Activated CD8-positive, alpha-beta memory T cell treated with anti-CD3 and anti-CD28 coated beads, Interleukin-2, amount 50 U/mL, for 4 hours (primary cell): ENCODE results near the gene SREBF2.
A peak's percentile ranks its signal among the peaks of the same experiment; 100 is the strongest.
"Not testable (repeated sequence)": the region's sequence is repeated elsewhere in the genome, so short reads cannot be mapped to it uniquely, and the experiment has no call there.

Experiments used
- DNase-seq: peaks from one replicate; pipeline ENCODE4 v3.0.0-alpha.2; 2020

SREBF2 gene

DNA sequence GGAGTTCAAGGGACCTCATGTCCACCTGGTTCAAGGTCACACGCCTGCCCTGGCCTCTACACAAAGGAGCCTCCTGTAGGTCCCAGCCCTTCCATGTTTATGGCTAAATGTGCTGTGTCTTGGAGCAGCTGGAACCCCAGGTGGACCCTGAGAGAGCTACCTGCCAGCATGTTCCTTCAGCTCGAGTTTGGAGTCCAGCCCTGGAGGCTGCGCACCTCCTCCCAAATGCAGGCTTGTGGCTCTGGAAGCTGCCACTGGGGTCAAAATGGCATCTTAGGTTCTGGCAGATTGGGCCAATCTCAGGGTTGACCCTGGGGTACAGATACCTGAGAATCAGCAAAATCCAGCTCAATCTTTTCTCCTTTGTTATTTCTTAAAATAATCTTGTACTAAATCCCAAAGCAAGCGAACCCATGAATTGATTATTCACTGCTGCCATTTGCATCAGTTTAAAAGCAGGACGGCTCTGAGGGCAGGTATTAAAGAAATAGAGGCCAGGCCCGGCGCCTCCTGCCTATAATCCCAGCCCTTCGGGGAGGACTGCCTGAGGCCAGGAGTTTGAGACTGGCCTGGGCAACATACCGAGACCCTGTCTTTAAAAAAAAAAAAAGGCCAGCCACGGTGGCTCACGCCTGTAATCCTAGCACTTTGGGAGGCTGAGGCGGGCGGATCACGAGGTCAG is 90.8 kb downstream of the SREBF2 start:
- no peak for DNase-seq

DNA sequence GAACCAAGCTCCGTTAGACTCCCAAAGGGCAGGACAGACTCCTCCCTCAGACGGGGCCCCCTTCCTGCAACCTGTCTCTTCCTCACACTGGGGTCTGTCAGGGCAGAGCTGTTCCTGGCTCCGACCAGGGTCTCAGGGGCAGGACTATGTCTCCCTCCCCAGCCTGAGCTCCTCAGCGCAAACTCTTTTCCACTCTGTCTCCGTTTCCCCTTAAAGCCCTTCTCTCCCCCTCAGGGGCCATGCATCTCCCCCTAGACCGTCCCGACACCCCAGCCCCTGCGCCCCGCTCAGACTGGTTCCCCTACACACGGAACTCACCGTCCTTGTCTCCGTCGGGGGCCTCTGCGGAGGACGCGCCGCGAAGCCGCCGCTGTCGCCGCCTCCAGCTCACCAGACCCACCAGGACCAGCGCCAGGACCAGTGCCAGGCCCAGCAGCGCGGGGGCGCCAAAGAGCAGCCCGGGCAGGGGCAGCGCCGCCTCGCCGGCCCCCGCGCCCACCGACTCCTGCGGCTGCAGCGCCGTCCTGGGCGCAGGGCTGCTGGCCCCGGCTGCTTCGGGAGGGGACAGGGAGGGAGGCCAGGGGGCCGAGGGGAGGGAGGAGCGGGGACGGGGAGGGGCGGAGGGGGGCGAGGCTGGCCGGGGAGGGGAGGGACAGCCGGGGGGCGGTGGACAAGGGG is 93.0 kb downstream of the SREBF2 start:
- peak; percentile 83 for DNase-seq

DNA sequence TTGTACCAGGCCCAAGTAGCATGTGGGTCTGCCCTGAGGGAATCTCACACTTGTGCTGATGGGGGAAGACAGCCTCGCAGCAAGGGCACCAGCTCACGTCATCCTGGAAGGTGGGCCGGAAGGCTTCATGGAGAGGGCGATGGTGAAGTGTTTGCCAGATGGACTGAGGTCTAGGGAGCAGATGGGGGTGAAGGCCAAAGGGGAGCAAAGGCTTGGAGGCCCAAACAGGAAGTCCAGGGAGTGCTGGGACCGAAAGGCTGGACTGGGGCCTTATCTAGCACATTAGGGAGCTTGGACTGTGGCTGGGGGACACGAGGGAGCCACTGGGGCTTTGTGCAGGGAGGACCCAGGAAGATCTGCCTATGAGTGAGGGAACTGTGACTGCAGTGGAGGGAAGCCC is 94.9 kb downstream of the SREBF2 start:
- no peak for DNase-seq

DNA sequence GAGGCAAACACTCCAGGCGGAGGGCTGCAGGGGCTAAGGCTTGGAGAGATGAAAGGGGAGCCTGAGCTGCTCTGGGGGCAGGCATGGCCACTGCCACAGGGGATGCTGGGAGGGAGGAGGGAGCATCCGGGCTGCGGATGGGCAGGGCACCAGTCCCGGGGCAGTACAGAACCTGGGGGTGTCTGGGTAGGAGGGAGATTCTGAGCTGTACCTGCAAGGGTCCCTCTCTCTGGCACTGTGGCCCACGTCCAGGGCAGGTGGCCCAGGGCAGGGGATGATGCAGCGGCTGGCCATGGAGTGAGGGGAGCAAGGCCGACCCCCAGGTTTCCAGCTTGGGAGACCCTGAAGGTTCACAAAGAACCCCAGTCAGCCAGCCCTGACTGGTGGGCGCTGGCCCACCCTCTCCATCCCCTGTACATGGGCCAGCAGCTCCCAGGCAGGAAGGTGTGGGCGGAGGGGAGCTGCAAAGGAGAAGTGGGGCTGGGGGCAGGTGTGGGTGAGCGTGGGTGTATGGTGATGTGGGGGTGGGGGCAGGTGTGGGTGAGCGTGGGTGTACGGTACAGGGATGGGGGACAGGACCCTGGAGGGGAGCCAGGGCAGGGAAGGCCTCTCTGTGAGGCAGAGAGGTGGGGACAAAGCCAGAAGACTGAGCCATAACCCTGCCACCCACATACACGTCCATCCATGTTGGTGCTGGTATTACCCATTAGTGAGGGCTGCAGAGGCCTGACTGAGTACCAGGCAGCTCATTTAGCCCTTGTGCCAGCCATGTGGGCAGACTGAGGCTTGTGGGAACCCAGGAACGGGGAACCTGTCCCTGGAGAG is 95.9 kb downstream of the SREBF2 start:
- no peak for DNase-seq

DNA sequence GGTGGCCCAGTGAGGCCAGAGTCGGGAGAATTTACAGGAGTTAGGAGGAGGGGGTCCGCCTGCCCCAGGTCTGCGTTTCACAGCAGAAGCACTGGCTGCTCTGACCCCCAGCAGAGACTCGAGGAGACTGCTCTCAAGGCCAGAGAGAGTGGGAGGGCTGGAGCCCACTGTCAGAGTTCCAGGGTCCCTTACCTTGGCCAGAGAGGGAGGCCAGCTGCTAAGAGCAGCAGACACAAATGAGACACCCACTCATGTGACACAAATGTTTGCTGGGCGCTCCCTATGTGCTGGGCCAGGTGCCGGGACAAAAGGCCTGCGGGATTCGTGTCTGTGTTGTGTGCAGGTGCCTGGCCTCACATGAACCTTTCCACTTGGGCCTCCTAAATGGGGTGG is 96.5 kb downstream of the SREBF2 start:
- DNase-seq = no peak

DNA sequence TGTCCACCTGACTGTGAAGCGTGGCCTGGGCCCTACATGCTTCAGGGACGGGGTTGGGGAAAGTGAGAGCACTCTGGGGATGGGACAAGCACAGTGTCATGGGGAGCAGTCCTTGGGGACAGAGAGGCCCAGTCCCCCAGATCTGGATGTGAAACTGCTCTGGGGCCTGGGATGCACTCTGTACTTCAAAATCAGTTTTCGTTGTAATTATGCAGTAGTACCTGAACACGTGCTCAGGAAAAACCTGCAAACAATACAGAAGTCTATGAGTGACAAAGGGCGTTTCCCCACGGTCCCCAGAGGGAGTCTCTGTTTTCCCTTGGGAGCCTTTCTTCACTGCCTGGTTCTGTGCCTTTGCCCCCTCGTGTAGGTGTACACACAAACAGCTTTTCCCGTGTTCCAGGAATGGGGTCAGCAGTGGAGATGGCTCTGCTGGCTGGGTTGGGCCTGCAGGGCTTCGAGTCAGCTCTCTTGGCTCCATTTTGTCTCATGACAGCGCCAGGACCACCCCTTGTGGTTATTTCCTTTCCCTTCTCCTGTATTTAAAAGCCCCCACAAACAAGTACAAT is 98.9 kb downstream of the SREBF2 start:
- DNase-seq = no peak

DNA sequence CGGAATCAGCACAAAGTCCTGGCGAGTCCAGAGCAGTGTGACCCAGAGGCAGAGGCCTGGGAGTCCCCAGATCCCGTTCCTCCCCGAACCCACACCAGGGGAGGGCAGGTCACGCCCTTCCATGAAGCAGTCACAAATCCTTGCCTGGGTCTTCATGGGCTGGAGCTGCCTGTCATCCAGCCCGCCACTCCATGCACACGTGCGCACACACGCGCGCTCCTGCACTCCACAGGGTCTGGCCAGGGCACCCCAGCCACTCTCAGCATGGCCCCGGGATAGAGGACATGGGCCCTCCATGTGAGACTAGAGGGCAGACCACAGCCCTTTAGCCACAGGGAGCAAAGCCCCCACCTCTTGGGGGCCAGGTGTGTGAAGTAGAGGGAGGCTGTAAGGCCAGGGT is 99.4 kb downstream of the SREBF2 start:
- DNase-seq = no peak

DNA sequence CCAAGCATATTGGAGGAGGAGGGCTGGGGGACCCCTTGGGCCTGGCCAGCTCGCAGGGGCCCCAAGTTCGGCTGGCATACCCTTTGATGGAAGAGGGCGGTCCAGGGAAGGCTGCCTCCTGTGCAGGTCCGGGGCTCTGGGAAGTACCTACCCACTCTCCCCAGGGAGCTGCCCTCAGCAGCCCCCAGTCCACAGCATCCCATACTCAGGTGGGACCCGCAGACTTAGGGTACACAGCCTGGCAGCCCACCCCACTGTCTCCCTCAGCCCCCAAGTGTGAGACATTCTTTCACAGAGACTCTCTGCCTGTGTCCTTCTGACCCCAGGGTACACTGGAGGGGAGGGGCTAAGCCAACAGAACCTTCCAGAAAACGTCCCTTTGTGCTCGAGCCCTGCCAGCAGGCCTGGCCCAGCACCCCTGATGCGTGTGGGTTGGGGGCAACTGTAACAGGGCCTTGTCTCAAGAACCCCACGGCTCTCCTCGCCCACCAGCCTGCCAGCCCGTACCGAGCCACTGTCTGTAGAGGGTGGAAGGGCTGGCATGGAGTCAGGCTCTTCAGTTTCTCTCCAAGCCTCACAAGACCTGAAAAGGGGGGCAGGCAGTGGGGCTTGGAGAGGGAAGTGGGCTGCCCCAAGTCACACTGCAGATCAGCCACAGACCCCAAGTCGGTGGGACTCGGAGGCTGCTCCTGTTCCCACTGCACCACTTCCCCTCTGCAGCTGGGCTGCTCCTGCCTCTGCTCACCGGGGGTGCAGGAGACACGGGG is 100.7 kb downstream of the SREBF2 start:
- no peak for DNase-seq

DNA sequence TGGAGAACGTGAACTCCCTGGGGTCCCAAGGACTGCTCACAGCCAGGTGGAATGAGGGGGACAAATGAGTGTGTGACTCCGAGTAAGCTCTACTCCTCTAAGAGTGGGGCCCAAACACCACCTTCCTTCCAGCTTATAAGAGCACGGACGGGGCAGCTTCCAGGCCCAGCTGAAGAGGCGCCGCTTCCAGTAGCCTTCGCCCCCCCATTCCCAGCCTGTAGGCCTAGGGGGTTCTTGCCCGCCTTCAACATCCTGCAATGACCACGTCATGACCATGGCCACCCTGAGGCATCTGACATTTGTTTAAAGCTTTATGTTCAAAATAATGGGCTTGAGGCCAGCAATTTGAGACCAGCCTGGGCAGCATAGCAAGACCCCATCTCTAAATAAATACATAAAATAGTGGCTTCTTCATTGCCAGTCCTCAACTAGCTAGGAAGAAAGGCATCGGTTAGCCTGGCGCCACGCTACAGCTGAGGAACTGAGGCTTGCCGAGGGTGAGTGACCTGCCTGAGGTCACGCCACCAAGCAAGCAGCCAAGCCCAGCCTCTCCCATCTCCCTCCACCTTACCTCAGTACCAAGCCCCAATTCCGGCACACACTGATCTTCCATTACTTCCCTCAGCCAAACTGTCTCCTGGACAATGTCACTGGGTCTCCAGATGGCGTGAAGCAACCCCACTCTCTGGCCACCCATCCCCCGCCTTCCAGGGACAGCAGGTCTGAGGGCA is 101.5 kb downstream of the SREBF2 start:
- DNase-seq = no peak

DNA sequence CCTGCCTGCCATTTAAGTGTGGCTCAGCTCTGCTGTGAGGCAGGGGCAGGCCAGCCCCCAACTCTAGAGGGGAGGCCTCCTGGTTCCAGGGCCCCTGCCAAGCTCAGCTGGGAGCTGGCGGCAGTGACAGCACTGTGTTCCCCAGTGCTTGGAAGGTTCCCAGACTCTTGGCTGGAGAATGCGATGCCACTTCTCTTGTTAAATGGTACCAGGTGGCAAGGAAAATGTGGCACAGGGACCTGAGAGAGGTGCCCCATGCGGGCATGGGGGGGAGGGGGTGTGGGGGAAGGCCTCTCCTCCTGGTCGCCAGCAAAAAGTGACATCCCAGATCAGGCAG is 102.1 kb downstream of the SREBF2 start:
- no peak for DNase-seq

DNA sequence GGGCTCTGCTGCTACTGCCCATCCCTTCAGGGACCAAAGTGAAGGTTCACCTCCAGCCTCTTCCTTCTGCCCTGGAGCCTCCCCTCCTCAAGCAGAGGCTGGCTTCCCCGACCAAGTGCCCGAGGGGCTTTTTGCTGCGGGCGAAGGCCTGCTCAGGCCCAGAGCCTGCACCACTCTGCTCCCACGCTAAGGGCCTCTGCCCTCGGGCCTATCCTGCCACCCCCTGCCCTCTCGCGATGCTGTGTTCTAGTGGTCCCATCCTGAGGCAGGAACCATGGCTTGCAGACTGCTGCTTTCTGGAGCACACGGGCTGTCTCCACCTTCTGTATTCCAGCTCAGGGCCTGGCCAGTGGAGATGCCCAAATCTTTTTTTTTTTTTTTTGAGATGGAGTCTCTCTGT is 102.6 kb downstream of the SREBF2 start:
- DNase-seq = no peak

DNA sequence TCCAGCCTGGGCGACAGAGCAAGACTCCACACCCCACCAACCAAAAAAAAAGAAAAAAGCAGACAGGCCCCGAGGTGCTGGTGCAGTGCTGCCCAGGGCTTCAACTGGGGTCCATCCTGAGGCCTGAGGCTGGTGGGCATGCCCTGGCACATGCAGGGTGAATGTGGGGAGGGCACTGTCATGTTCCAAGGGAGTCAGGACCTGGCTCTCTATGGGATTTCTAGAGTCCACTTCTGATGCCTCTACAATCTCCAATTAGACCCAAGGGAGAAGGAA is 103.9 kb downstream of the SREBF2 start:
- DNase-seq = no peak

DNA sequence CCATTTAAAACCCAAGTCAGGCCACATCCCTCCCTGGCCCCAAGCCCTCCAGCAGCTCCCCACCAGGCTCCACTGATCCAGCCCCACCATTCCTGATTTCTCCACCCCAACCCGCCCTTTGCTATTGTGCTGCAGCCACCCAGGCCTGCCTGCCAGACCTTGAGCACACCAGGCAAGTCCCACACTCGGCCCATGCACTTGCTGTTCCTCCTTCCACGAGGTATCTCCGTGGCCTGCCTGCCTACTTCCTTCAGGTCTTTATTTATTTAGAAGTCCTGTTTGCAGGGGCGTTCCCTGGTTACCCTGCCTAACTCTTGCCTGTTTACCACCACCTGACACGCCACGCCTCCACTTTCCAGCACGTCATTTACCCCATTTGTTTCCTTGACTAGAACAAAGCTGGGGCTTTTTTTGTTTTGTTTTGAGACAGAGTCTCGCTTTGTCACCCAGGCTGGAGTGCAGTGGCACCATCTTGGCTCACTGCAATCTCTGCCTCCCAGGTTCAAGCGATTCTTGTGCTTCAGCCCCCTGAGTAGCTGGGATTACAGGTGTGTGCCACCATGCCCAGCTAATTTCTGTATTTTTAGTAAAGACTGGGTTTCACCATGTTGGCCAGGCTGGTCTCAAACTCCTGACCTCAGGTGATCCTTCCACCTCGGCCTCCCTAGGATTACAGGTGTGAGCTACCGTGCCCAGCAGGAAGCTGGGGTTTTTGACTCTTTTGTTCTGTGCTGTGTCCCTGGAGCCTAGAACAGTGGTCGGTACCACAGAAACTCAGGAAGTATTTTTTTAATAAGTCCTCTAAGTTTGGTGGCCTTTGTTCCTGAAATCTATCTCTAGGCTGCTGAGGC is 107.3 kb downstream of the SREBF2 start:
- DNase-seq = peak; percentile 90

DNA sequence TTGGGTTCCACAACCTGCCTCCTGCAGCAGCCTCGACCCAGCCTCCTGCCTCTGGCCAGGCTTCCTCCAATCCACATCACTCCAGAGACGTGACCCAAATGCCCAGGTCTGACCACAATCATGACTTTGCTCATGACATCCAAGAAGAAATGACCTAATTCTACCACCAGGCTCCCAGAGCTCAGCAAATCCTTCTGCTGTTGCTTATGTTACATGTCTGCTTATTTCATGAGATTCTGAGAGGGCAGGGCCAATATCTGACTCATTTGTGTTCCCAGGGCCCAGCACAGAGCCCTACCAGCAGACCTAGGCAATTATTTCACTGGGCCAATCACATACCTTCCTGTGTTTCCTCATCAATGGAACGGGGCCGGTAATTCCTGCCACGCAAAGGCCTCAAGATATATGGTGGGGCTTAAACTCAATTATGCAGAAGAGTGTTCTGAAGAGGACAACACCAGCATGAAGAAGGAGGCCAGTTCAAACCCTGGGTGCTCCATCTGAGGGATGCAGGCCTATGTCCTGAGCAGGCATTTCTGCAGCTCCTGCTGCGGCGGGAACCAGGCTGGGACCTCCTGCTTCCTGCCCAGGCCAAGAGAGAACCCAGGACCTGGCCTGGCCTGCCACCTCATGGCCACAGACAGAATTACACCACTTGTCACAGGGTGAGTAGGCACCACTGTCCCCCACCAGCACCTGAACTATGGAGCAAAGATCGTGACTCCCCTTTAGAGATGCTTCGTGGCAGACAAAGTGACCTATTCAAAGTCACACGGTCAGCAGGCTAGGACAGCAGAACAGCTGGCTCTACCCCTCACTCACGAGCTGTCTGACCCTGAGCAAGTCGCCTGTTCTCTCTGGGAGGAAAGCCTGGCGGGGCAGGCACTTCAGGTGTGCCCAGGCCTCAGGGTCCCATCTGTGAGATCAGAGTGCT is 108.2 kb downstream of the SREBF2 start:
- DNase-seq = peak; percentile 87

DNA sequence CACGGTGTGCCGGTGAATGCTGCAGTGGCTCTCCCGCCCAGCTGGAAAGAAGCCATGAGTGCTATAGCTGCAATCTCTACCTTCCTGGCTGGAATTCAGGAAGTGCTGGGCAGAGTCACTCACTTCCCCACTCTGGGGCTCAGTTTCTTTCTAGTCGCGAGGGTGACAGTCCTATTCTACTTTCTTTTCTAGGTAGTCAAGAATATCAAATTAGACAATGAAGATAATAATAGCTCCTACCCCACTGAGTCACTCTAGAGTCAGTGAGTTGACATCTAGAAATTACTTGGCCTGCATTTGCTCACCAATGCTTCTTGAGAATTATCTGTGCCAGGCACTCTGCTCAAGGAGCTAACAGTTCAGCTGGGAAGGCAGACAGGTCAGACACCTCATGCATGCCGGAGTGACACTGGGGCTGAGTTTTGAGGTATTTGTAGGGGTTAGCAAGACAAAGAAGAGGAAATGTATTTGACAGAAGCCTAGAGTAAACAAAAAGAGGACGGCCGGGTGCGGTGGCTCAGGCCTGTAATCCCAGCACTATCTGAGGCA is 110.8 kb downstream of the SREBF2 start:
- no peak for DNase-seq

DNA sequence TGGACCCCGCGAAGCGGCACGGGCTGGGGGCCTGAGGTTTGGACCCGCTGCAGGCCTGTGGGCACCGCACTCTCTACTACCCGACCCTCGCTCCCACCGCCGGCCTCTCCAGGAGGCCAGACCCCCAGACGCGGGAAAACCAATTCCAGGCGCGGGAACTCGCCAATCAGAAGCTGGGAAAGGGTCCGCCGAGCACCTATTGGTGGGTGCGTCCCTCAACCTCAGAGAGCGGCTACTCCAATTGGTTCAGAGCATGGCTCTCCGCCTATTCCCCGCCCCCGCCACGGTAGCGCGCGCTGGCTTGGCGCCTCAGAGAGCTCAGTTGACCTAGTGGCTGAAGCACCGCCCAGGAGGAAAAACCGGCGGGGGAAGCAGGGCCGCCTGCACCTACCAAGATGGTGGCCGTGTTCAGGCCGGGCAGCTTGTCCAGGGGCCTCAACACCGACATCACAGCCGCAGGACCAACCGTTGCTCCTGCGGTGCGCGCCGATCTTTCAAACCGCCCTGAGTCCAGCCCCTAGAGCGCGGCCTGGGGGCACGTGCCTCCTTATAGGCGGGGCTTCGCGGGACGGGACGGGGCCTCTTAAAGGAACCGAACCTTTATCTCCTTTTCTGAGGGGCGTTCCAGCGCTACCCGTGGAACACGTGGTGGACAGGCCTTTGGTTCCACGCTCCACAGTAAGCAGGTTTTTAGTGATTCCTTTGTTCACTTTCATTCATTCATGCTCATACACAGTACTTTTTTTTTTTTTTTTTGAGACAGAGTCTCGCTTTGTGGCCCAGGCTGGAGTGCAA is 113.9 kb downstream of the SREBF2 start, which contains the start of gene CENPM:
CENPM (minus strand) TSS at position 524 of the 795 bp plus-strand sequence; CDS start at position 448, 76 bp downstream.
- DNase-seq = peak; percentile 84

DNA sequence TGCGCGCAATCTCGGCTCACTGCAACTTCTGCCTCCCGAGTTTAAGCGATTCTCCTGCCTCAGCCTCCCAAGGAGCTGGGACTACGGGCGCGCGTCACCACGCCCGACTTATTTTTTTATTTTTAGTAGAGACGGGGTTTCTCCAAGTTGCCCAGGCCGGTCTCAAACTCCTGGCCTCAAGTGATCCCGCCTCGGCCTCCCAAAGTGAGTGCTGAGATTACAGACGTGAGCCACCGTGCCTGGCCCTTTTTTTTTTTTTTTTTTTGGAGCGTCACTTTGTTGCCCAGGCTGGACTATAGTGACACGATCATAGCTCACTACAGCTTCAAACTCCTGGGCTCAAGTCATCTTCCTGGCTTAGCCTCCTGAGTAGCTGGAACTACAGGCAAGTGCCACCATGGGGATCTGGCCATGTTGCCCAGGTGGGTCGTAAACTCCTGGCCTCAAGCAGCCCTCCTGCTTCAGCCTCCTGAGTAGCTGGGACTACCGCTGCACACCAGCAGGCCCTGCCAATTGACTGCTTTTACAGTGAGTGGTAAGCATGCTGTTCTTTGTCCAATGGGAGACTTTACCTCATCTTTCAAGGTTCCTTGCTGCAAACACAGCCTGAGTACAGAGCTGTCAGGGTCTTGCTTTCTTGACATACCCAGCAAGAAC is 114.6 kb downstream of the SREBF2 start:
- DNase-seq = no peak

DNA sequence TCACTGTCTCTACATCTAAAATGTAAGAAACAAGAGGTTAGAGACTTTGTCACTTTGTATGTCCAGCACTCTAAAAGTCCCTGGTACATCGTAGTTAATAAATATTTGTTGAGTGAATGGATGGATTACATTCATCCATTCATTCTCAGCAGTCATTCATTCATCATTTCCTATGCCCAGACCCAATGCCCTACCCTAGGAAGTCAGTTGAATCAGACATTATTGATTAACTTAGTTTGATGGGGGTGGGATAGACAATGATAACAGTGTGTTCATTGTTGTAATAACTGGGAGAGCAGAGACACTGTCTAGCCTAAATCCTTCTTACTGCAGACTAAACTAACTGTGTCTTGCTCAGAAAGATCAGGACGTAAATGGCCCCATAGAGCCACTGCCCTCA is 115.2 kb downstream of the SREBF2 start:
- DNase-seq = no peak

DNA sequence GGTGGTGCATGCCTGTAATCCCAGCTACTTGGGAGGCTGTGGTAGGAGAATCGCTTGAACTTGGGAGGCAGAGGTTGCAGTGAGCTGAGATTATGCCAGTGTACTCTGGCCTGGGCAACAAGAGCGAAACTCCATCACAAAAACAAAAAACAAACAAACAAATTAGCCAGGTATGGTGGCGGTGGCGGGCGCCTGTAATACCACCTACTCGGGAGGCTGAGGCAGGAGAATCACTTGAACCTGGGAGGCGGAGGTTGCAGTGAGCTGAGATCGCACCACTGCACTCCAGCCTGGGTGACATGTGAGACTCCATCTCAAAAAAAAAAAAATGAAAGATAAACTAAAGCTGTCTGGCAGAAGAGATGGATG is 116.0 kb downstream of the SREBF2 start:
- DNase-seq = not testable (repeated sequence)
